ENCODE data around the gene CPE. TPM values are rescaled to one million over a fixed set of nuclear protein-coding genes. Genes with fewer than 3 reads are reported as not detected.

The CPE gene
- total RNA-seq, 3 donors from 2014 or later (not counting 1 experiment from before 2014, with no cell fraction given) = not detected

DNA sequence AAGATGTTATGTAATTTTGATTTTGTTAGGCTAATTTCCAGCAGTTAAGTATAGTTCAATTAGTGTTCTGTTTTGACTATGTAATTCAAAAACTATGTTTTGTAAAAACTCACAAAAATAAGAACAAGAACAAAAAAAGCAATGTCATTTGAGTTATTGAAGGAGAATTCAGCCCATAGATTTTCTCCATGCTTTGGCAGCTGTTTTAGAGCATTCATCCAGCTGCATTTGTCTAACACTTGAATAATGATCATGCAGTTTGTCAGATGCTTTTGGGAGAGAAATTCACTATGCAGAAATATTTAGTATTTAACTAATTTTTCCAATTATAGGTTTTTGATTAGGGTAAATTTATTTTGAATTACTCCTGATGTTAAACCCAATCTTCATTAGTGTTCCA lies 14.2 kb downstream of the CPE start:
- H3K4me3 Mint-ChIP-seq = no peak overlapping the region
- no peak overlapping the region for H3K4me3 ChIP-seq (ENCODE audit: low read length)
- H3K27me3 ChIP-seq (ENCODE audit: control insufficient read depth, insufficient read depth, low read length) = no peaks in the 10 kb centered on the region
- no peaks in the 10 kb centered on the region for H3K4me1 Mint-ChIP-seq
- H3K36me3 ChIP-seq (ENCODE audit: control insufficient read depth, insufficient read depth, low read length) = no peaks in the 10 kb centered on the region
- no peaks in the 10 kb centered on the region for H3K36me3 Mint-ChIP-seq
- H3K27me3 Mint-ChIP-seq (ENCODE audit: low read depth in 2 of 2) = peaks cover 13 to 32% of the 10 kb centered on the region in 2 donors
- intact Hi-C loops (cut with micrococcal nuclease) = no loop called here
- no peak overlapping the region for H3K27ac ChIP-seq (ENCODE audit: low read length)
- H3K4me1 ChIP-seq (ENCODE audit: control insufficient read depth, insufficient read depth, low read length) = no peaks in the 10 kb centered on the region
- no peaks in the 10 kb centered on the region for H3K9me3 ChIP-seq (ENCODE audit: control insufficient read depth, insufficient read depth, low read length)
- H3K9me3 Mint-ChIP-seq = no peaks in the 10 kb centered on the region
- ATAC-seq (no peak), DNase-seq (no peak)
- no peak overlapping the region for H3K27ac Mint-ChIP-seq
- TF ChIP-seq, protein P1, sequence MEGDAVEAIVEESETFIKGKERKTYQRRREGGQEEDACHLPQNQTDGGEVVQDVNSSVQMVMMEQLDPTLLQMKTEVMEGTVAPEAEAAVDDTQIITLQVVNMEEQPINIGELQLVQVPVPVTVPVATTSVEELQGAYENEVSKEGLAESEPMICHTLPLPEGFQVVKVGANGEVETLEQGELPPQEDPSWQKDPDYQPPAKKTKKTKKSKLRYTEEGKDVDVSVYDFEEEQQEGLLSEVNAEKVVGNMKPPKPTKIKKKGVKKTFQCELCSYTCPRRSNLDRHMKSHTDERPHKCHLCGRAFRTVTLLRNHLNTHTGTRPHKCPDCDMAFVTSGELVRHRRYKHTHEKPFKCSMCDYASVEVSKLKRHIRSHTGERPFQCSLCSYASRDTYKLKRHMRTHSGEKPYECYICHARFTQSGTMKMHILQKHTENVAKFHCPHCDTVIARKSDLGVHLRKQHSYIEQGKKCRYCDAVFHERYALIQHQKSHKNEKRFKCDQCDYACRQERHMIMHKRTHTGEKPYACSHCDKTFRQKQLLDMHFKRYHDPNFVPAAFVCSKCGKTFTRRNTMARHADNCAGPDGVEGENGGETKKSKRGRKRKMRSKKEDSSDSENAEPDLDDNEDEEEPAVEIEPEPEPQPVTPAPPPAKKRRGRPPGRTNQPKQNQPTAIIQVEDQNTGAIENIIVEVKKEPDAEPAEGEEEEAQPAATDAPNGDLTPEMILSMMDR (IDR thresholded peaks at IDR 0.05) = no peak

DNA sequence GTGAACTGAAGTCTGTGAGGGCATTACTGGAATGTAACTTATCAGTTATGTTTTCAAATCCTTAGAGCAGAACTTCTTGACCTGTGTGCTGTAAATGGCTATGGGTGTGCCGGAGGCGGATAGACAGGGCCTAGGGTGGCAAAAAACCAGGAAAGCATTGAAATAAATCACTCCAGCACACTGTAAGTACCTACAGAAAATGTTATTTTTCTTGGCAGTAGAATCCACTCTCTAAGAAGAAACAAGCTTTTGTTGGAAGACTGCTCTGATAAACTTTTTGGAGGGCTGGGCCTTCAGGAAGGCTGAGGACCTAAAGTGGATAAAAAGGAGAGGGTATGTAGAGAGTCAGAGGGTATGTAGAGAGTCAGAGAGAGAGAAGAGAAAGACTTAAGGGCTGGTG lies 14.9 kb downstream of the CPE start:
- Histone ChIP-seq H3K27me3 (ENCODE audit: control insufficient read depth, insufficient read depth, low read length) (no peaks in the 10 kb centered on the region), H3K36me3 (ENCODE audit: control insufficient read depth, insufficient read depth, low read length) (no peaks in the 10 kb centered on the region), H3K4me3 (ENCODE audit: low read length) (no peak overlapping the region), H3K9me3 (ENCODE audit: control insufficient read depth, insufficient read depth, low read length) (no peaks in the 10 kb centered on the region), H3K4me1 (ENCODE audit: control insufficient read depth, insufficient read depth, low read length) (no peaks in the 10 kb centered on the region), H3K27ac (ENCODE audit: low read length) (no peak overlapping the region)
- DNase-seq = no peak
- TF ChIP-seq, protein P1 (IDR thresholded peaks at IDR 0.05) = no peak
- H3K27ac Mint-ChIP-seq = no peak overlapping the region
- intact Hi-C loops (cut with micrococcal nuclease) = no loop called here
- WGBS (ENCODE audit: insufficient coverage) = 79% methylated on average over 2 of the region's 2 CpGs
- no peak overlapping the region for H3K4me3 Mint-ChIP-seq
- H3K27me3 Mint-ChIP-seq (ENCODE audit: low read depth in 2 of 2) = peaks cover 10 to 25% of the 10 kb centered on the region in 2 donors
- ATAC-seq = no peak
- H3K36me3 Mint-ChIP-seq = no peaks in the 10 kb centered on the region
- H3K4me1 Mint-ChIP-seq = no peaks in the 10 kb centered on the region
- no peaks in the 10 kb centered on the region for H3K9me3 Mint-ChIP-seq

DNA sequence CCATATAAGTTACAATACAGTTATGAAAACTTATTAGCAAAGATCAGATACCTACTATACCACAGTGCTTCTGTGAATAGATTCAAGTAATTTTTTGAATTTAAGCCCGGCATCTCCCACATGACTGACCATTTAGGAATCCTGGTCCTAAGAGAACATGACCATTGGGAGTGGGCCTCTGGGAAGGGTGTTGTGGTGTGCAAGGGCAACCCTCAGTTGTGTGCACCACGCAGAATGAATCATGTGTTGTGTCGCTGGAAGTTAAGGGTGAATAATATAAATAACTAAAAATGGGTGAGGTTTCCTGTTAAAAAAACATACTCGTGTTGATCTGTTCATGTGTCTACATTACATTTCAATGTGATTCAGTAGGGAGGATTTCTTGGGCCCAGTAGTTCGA lies 15.5 kb downstream of the CPE start:
- Mint-ChIP-seq H3K4me3 (no peak overlapping the region), H3K27me3 (ENCODE audit: low read depth in 2 of 2) (peaks cover 6 to 23% of the 10 kb centered on the region in 2 donors), H3K9me3 (no peaks in the 10 kb centered on the region), H3K4me1 (no peaks in the 10 kb centered on the region), H3K27ac (no peak overlapping the region), H3K36me3 (no peaks in the 10 kb centered on the region)
- Histone ChIP-seq H3K36me3 (ENCODE audit: control insufficient read depth, insufficient read depth, low read length) (no peaks in the 10 kb centered on the region), H3K9me3 (ENCODE audit: control insufficient read depth, insufficient read depth, low read length) (no peaks in the 10 kb centered on the region), H3K27me3 (ENCODE audit: control insufficient read depth, insufficient read depth, low read length) (no peaks in the 10 kb centered on the region), H3K4me3 (ENCODE audit: low read length) (no peak overlapping the region), H3K27ac (ENCODE audit: low read length) (no peak overlapping the region), H3K4me1 (ENCODE audit: control insufficient read depth, insufficient read depth, low read length) (no peaks in the 10 kb centered on the region)
- ATAC-seq (no peak), DNase-seq (no peak)
- intact Hi-C loops (cut with micrococcal nuclease) = no loop called here
- TF ChIP-seq, protein P1 (IDR thresholded peaks at IDR 0.05) = no peak
- WGBS (ENCODE audit: insufficient coverage) = 79% methylated on average over 5 of the region's 5 CpGs

DNA sequence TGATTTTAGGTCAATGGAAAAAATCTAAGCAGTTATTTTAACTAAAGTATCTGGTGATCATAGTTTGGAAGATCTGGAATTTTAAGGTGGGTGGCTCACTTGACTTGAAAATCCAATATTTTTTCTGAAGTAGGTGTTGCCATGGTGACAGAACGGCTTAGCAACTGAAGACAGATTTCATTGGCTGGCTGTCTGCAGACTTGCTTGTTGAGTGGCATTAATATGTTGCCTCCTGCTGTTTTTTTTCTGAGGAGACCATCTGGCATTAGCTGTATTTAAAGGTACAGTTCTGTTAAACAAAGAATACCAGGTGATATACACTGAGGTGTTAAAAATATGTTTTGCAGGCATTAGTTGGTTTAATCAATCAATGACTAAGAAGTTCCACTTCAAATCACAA lies 19.8 kb downstream of the CPE start:
- Mint-ChIP-seq H3K4me3 (no peak overlapping the region), H3K36me3 (no peaks in the 10 kb centered on the region), H3K4me1 (no peaks in the 10 kb centered on the region), H3K27ac (no peak overlapping the region), H3K27me3 (ENCODE audit: low read depth in 2 of 2) (peaks cover 6 to 14% of the 10 kb centered on the region in 2 donors), H3K9me3 (no peaks in the 10 kb centered on the region)
- Histone ChIP-seq H3K4me3 (ENCODE audit: low read length) (no peak overlapping the region), H3K27ac (ENCODE audit: low read length) (no peak overlapping the region), H3K36me3 (ENCODE audit: control insufficient read depth, insufficient read depth, low read length) (no peaks in the 10 kb centered on the region), H3K4me1 (ENCODE audit: control insufficient read depth, insufficient read depth, low read length) (no peaks in the 10 kb centered on the region), H3K9me3 (ENCODE audit: control insufficient read depth, insufficient read depth, low read length) (no peaks in the 10 kb centered on the region), H3K27me3 (ENCODE audit: control insufficient read depth, insufficient read depth, low read length) (no peaks in the 10 kb centered on the region)
- TF ChIP-seq, protein P1 (IDR thresholded peaks at IDR 0.05) = no peak
- intact Hi-C loops (cut with micrococcal nuclease) = no loop called here
- ATAC-seq (no peak), DNase-seq (no peak)
- 20% methylated on average over 1 of the region's 1 CpG for WGBS (ENCODE audit: insufficient coverage)

All from natural killer cell (primary cell).